Iris pigment epithelial cell (primary cell): ENCODE data around the gene SLC27A2.
"Not testable (repeated sequence)": the region's sequence is repeated elsewhere in the genome, so short reads cannot be mapped to it uniquely, and the experiment has no call there.

ENCODE experiments used
- DNase-seq: peaks from one replicate; pipeline ENCODE4 v3.0.0-alpha.2; 2011; ENCODE audit warnings: low read depth

The SLC27A2 gene

GRCh38 chr15:50163719-50164410 lies 18.1 kb upstream of the SLC27A2 start:
- no peak for DNase-seq

- DNase-seq = peak; percentile 40
These were observed 17.5 kb upstream of the SLC27A2 start for GRCh38 chr15:50164458-50164857.

GRCh38 chr15:50166216-50166615 lies 15.8 kb upstream of the SLC27A2 start:
- DNase-seq = peak; percentile 85

- no peak for DNase-seq
These were observed 14.9 kb upstream of the SLC27A2 start for GRCh38 chr15:50167110-50167509.

GRCh38 chr15:50168379-50168778 lies 13.6 kb upstream of the SLC27A2 start:
- DNase-seq = no peak

GRCh38 chr15:50168783-50169411 lies 13.1 kb upstream of the SLC27A2 start:
- no peak for DNase-seq

- not testable (repeated sequence) for DNase-seq
These were observed 9.6 kb upstream of the SLC27A2 start for GRCh38 chr15:50172360-50172895.

- peak; percentile 61 for DNase-seq
These were observed 5.1 kb upstream of the SLC27A2 start for GRCh38 chr15:50176869-50177268.

- DNase-seq = no peak
These were observed 1.9 kb upstream of the SLC27A2 start for GRCh38 chr15:50180091-50180490.

- no peak for DNase-seq
These were observed 1.4 kb upstream of the SLC27A2 start for GRCh38 chr15:50180582-50180981.

GRCh38 chr15:50181201-50181968 lies 611 bp upstream of the SLC27A2 start:
- no peak for DNase-seq

GRCh38 chr15:50182219-50183013 lies 420 bp downstream of the SLC27A2 start:
- DNase-seq = peak; percentile 33

GRCh38 chr15:50183112-50183794 lies 1.3 kb downstream of the SLC27A2 start:
- no peak for DNase-seq

- DNase-seq = no peak
These were observed 3.0 kb downstream of the SLC27A2 start for GRCh38 chr15:50184863-50185504.

- no peak for DNase-seq
These were observed 4.1 kb downstream of the SLC27A2 start for GRCh38 chr15:50186090-50186489.

GRCh38 chr15:50186752-50187151 lies 4.8 kb downstream of the SLC27A2 start:
- DNase-seq = no peak

- no peak for DNase-seq
These were observed 5.5 kb downstream of the SLC27A2 start for GRCh38 chr15:50187525-50187924.

- no peak for DNase-seq
These were observed 6.0 kb downstream of the SLC27A2 start for GRCh38 chr15:50187997-50188396.

GRCh38 chr15:50188793-50189192 lies 6.8 kb downstream of the SLC27A2 start:
- not testable (repeated sequence) for DNase-seq

- no peak for DNase-seq
These were observed 7.6 kb downstream of the SLC27A2 start for GRCh38 chr15:50189633-50190032.

- DNase-seq = no peak
These were observed 8.2 kb downstream of the SLC27A2 start for GRCh38 chr15:50190166-50190570.
